ENCODE measurements around the gene POU6F2.
"Not testable (repeated sequence)": the region's sequence is repeated elsewhere in the genome, so short reads cannot be mapped to it uniquely, and the experiment has no call there.

Gene POU6F2

GRCh38 chr7:39321245-39321644, 343.5 kb downstream of the POU6F2 start:
- Histone ChIP-seq H3K4me2 (ENCODE audit: low read length) (no peak overlapping the region), H3K4me1 (ENCODE audit: control insufficient read depth, low read length) (peaks cover 29% of the 10 kb centered on the region), H3F3A (ENCODE audit: control insufficient read depth, insufficient read depth) (no peaks in the 10 kb centered on the region), H3K36me3 (ENCODE audit: control insufficient read depth, low read length) (no peaks in the 10 kb centered on the region), H3K27ac (ENCODE audit: low read depth, low read length) (no peak overlapping the region), H3K4me3 (ENCODE audit: low read length) (no peak overlapping the region), H3K9me3 (ENCODE audit: control insufficient read depth, insufficient read depth, low read length) (peaks cover 5% of the 10 kb centered on the region; the same call in 1 of the 2 replicates), H4K20me1 (ENCODE audit: control insufficient read depth, insufficient read depth, low read depth, low read length) (no peaks in the 10 kb centered on the region), H3K9me2 (replicated peaks; ENCODE audit: control insufficient read depth, low read length) (no peaks in the 10 kb centered on the region), H3K27me3 (ENCODE audit: control insufficient read depth, low read length) (no peaks in the 10 kb centered on the region), H3K79me2 (ENCODE audit: control insufficient read depth, low read length) (no peaks in the 10 kb centered on the region)
- no peak for TF ChIP-seq EZH2phosphoT487 (IDR thresholded peaks at IDR 0.05; ENCODE audit: borderline replicate concordance, low read length)
- TF ChIP-seq CTCF (IDR thresholded peaks at IDR 0.05; ENCODE audit: low read depth, low read length, poor library complexity, severe bottlenecking): no peak

GRCh38 chr7:39321909-39322498, 344.3 kb downstream of the POU6F2 start:
- no peak overlapping the region for H3K27ac ChIP-seq (ENCODE audit: low read depth, low read length)
- no peaks in the 10 kb centered on the region for H3K36me3 ChIP-seq (ENCODE audit: control insufficient read depth, low read length)
- no peak for TF ChIP-seq EZH2phosphoT487 (IDR thresholded peaks at IDR 0.05; ENCODE audit: borderline replicate concordance, low read length)
- TF ChIP-seq CTCF (IDR thresholded peaks at IDR 0.05; ENCODE audit: low read depth, low read length, poor library complexity, severe bottlenecking): no peak
- peak overlapping the region; percentile 0; the same call in 1 of the 2 replicates for H3K4me3 ChIP-seq (ENCODE audit: low read length)
- peaks cover 29% of the 10 kb centered on the region for H3K4me1 ChIP-seq (ENCODE audit: control insufficient read depth, low read length)
- H3K27me3 ChIP-seq (ENCODE audit: control insufficient read depth, low read length): no peaks in the 10 kb centered on the region
- H3K9me3 ChIP-seq (ENCODE audit: control insufficient read depth, insufficient read depth, low read length): peaks cover 5% of the 10 kb centered on the region; the same call in 1 of the 2 replicates
- H3K9me2 ChIP-seq (replicated peaks; ENCODE audit: control insufficient read depth, low read length): no peaks in the 10 kb centered on the region
- peak overlapping the region; percentile 39 for H3K4me2 ChIP-seq (ENCODE audit: low read length)
- no peaks in the 10 kb centered on the region for H4K20me1 ChIP-seq (ENCODE audit: control insufficient read depth, insufficient read depth, low read depth, low read length)
- H3K79me2 ChIP-seq (ENCODE audit: control insufficient read depth, low read length): no peaks in the 10 kb centered on the region
- H3F3A ChIP-seq (ENCODE audit: control insufficient read depth, insufficient read depth): no peaks in the 10 kb centered on the region

- peaks cover 5% of the 10 kb centered on the region; the same call in 1 of the 2 replicates for H3K9me3 ChIP-seq (ENCODE audit: control insufficient read depth, insufficient read depth, low read length)
- H3K27ac ChIP-seq (ENCODE audit: low read depth, low read length): no peak overlapping the region
- TF ChIP-seq EZH2phosphoT487 (IDR thresholded peaks at IDR 0.05; ENCODE audit: borderline replicate concordance, low read length) (no peak), CTCF (IDR thresholded peaks at IDR 0.05; ENCODE audit: low read depth, low read length, poor library complexity, severe bottlenecking) (no peak)
- no peaks in the 10 kb centered on the region for H3F3A ChIP-seq (ENCODE audit: control insufficient read depth, insufficient read depth)
- no peak overlapping the region for H3K4me2 ChIP-seq (ENCODE audit: low read length)
- H3K36me3 ChIP-seq (ENCODE audit: control insufficient read depth, low read length): no peaks in the 10 kb centered on the region
- H3K4me1 ChIP-seq (ENCODE audit: control insufficient read depth, low read length): peaks cover 29% of the 10 kb centered on the region
- H3K79me2 ChIP-seq (ENCODE audit: control insufficient read depth, low read length): no peaks in the 10 kb centered on the region
- H3K9me2 ChIP-seq (replicated peaks; ENCODE audit: control insufficient read depth, low read length): no peaks in the 10 kb centered on the region
- no peaks in the 10 kb centered on the region for H3K27me3 ChIP-seq (ENCODE audit: control insufficient read depth, low read length)
- no peak overlapping the region for H3K4me3 ChIP-seq (ENCODE audit: low read length)
- no peaks in the 10 kb centered on the region for H4K20me1 ChIP-seq (ENCODE audit: control insufficient read depth, insufficient read depth, low read depth, low read length)
Measured at GRCh38 chr7:39324139-39324760, 346.5 kb downstream of the POU6F2 start.

- not testable (repeated sequence) for H3K79me2 ChIP-seq (ENCODE audit: control insufficient read depth, low read length); H4K20me1 ChIP-seq (ENCODE audit: control insufficient read depth, insufficient read depth, low read depth, low read length); H3K27me3 ChIP-seq (ENCODE audit: control insufficient read depth, low read length); H3K9me3 ChIP-seq (ENCODE audit: control insufficient read depth, insufficient read depth, low read length); H3K4me1 ChIP-seq (ENCODE audit: control insufficient read depth, low read length); H3F3A ChIP-seq (ENCODE audit: control insufficient read depth, insufficient read depth); H3K9me2 ChIP-seq (replicated peaks; ENCODE audit: control insufficient read depth, low read length); H3K27ac ChIP-seq (ENCODE audit: low read depth, low read length); H3K4me3 ChIP-seq (ENCODE audit: low read length); H3K4me2 ChIP-seq (ENCODE audit: low read length); H3K36me3 ChIP-seq (ENCODE audit: control insufficient read depth, low read length)
Measured at GRCh38 chr7:39331607-39332006, 353.9 kb downstream of the POU6F2 start.

All from DOHH2 (cell line).